K562 treated with DMSO at 1 percent for 48 hours (cell line): ENCODE measurements around the gene TNFSF12. TPM values are rescaled to one million over a fixed set of nuclear protein-coding genes. Genes with fewer than 3 reads are reported as not detected.

ENCODE experiments used
- total RNA-seq: library from RNA; unstranded; fragments of 300-600 nt; gene quantifications from 2 replicates; pipeline ENCODE4 v1.2.3, GENCODE V29; 2022; ENCODE audit warnings: low replicate concordance; ENCODE audit errors: extremely low read depth

TNFSF12 gene, protein sequence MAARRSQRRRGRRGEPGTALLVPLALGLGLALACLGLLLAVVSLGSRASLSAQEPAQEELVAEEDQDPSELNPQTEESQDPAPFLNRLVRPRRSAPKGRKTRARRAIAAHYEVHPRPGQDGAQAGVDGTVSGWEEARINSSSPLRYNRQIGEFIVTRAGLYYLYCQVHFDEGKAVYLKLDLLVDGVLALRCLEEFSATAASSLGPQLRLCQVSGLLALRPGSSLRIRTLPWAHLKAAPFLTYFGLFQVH
- total RNA-seq: not detected in 2 replicates

DNA sequence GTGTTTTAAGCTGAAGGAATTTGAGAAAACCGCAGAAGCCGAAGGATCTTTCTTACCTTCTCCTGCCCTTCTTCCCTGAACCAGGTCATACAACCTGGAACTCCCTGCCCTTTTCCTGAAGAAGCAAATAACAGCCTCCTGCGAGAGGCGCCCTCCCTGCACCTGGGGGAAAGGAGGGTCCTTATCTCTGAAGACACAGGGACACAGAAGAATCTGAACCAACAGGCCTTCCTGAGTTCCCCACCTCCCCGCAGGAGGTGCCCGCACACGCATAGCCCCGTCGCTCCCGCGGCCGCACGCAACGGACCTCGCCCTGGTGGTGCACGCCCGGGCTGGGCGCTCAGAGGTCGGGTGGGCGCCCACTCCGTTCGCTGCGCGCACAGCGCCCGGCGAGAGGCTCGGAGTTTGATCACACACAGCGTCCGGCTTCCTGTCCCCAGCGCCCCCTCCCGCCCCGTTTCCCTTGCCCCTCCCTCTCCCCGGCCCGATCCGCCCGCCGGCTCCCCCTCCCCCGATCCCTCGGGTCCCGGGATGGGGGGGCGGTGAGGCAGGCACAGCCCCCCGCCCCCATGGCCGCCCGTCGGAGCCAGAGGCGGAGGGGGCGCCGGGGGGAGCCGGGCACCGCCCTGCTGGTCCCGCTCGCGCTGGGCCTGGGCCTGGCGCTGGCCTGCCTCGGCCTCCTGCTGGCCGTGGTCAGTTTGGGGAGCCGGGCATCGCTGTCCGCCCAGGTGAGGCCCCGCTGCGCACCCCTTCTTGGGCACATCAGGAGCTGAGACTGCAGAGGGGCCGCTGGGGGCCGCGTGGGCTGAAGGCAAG lies at the start of gene TNFSF12:
Gene TNFSF12, plus strand, starts transcription at position 474 of the 816 bp plus-strand sequence. Its CDS starts 96 bp downstream, at position 570.

DNA sequence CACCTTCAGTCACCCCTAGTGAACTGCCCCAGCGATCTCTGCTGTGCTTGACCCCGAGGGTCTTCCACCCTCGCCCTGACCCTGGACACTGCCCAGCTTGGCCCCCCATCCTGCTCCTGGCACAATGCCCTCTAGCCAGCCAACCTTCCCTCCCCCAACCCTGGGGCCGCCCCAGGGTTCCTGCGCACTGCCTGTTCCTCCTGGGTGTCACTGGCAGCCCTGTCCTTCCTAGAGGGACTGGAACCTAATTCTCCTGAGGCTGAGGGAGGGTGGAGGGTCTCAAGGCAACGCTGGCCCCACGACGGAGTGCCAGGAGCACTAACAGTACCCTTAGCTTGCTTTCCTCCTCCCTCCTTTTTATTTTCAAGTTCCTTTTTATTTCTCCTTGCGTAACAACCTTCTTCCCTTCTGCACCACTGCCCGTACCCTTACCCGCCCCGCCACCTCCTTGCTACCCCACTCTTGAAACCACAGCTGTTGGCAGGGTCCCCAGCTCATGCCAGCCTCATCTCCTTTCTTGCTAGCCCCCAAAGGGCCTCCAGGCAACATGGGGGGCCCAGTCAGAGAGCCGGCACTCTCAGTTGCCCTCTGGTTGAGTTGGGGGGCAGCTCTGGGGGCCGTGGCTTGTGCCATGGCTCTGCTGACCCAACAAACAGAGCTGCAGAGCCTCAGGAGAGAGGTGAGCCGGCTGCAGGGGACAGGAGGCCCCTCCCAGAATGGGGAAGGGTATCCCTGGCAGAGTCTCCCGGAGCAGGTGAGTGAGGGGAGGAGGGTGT lies 9.9 kb downstream of the TNFSF12 start, which contains the start of gene TNFSF13:
Gene TNFSF13, plus strand, starts transcription at position 207 of the 776 bp plus-strand sequence. Its CDS starts 290 bp downstream, at position 497.

DNA sequence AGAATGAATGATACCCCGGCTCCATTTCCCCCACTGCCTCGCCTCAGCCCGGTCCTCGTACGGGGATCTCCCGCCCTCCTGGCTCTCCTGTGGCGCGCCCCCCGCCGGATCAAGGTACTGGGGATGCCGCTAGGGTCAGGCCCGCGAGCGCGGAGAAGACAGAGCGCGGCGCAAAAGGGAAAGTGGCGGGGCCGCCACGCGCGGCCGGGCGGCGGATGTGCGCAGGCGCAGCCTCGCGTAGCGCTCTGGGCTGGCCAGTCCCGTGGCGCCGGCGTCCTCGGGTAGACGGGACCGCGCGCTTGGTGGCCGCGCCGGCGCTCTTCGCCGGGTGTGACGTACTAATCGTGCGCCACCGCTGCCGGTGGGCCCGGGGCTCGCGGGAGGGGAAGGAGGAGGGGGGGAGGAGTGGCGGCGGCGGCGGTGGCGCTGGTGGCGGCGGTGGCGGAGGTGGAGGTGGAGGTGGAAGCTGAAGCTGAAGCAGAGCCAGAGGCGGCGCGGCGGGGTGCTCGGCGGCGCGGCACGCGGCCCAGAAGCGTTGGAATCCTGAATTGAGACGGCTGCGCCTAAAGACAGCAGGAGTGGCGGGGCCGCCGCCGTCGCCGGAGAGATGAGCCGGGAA lies 12.8 kb downstream of the TNFSF12 start, which contains the start of gene SENP3:
Gene SENP3, plus strand, starts transcription at position 331 of the 619 bp plus-strand sequence. CDS start 1,158 bp downstream, outside the sequence.

DNA sequence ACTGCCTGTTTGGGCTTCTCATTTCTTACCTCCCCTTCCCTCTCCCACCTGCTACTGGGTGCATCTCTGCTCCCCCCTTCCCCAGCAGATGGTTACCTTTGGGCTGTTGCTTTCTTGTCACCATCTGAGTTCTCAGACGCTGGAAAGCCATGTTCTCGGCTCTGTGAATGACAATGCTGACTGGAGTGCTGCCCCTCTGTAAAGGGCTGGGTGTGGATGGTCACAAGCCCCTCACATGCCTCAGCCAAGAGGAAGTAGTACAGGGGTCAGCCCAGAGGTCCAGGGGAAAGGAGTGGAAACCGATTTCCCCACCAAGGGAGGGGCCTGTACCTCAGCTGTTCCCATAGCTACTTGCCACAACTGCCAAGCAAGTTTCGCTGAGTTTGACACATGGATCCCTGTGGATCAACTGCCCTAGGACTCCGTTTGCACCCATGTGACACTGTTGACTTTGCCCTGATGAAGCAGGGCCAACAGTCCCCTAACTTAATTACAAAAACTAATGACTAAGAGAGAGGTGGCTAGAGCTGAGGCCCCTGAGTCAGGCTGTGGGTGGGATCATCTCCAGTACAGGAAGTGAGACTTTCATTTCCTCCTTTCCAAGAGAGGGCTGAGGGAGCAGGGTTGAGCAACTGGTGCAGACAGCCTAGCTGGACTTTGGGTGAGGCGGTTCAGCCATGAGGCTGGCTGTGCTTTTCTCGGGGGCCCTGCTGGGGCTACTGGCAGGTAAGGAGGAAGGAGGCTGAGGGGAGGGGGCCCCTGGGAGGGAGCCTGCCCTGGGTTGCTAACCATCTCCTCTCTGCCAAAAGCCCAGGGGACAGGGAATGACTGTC lies 30.4 kb downstream of the TNFSF12 start, which contains the start of gene CD68:
Gene CD68, plus strand, starts transcription at position 638 of the 833 bp plus-strand sequence. Its CDS starts 40 bp downstream, at position 678.

DNA sequence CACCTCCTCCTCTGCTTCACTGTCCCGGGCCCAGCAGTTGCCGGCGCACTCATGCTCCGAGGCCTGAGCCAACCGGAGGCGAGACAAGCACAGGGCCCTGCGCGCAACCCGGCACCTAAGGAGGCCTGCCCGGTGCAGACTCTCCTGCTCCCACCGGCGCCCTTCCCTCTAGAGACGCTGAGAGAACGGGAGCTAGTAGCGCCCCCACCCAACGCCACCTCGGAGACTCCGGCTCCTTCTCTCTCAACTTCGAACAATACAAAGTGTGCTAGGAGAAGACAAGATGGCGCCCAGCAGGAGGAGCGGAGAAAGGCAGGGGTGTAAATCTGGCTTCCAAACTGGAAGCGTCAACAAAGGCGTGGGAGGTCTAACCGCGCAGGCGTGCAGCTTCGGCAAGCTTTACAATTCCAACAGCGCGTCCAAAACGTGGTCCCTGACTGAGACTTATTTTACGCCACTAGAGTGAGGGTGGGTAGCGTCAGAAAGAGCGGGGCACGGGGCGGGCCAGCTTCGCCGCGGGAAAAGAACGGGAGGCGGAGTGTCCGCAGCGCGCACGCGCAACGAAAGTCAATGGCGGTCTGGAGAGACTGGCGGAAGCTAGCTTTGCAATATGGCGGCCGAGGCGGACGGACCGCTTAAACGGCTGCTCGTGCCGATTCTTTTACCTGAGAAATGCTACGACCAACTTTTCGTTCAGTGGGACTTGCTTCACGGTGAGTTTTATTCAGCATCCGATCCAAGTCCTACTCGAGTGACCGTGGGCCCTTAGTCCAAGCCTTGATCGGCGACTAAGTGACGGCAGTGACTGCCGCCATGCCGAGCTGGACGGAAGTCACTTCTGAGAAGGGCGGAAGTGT lies 34.6 kb downstream of the TNFSF12 start, which contains the start of gene MPDU1:
Gene MPDU1, plus strand, starts transcription at position 600 of the 857 bp plus-strand sequence. Its CDS starts 11 bp downstream, at position 611.

DNA sequence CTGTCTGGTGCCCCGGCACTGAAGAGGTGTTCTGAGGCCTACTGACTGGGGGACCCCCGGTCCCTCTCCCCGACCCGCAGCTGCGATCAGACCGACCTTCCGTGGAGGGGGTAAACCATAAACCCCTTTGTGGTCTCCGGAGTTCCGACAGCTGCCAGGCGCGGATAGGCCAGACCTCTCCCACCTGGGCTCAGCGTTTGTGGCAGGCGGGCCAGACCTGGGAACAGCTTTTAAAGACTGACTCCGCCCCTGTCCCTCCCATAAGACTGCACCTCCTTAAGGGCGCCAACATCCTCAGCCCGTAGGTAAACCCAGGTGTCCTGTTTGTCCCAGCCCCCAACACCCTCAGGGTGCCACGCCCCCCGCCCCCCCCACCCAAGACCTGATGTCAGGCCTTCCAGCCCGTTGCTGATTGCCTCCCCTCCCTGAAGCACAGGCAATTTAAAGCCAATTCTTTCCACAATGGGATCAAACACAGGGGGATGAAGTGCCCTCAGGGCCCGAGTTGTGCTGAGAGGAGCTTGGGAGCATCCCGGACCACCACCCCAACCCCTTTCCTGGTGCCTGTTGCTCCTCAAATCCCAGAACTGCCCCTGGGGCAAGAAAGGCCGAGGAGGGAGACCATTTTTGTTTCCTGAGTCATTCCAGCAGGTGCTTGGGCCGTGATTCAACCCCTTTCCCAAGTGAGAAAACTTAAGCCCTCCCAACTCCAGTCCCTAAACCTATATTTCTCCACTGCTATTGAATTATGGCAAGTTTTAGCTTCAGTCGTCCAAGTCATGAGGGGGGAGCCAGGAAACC lies 41.2 kb downstream of the TNFSF12 start, which contains the start of gene SOX15:
Gene SOX15, minus strand, starts transcription at position 204 of the 801 bp plus-strand sequence. CDS start 418 bp downstream, outside the sequence.

Other genes starting within 250 kb of the TNFSF12 start
- gene EIF5A, start 241.4 kb upstream of the TNFSF12 start, total RNA-seq: 875 TPM in 1 of 2 replicates, not detected in the other
- gene GPS2, start 233.7 kb upstream of the TNFSF12 start, total RNA-seq: not detected in 2 replicates
- not detected in 2 replicates for gene NEURL4, start 219.7 kb upstream of the TNFSF12 start, total RNA-seq
- not detected in 2 replicates for gene ACAP1, start 212.5 kb upstream of the TNFSF12 start, total RNA-seq
- not detected in 2 replicates for gene KCTD11, start 196.9 kb upstream of the TNFSF12 start, total RNA-seq
- not detected in 2 replicates for gene TMEM95, start 193.9 kb upstream of the TNFSF12 start, total RNA-seq
- gene TNK1, start 168.0 kb upstream of the TNFSF12 start, total RNA-seq: not detected in 2 replicates
- not detected in 2 replicates for gene PLSCR3, start 154.5 kb upstream of the TNFSF12 start, total RNA-seq
- gene TMEM256, start 145.0 kb upstream of the TNFSF12 start, total RNA-seq: not detected in 2 replicates
- not detected in 2 replicates for gene NLGN2, start 141.2 kb upstream of the TNFSF12 start, total RNA-seq
- not detected in 2 replicates for gene SPEM1, start 128.7 kb upstream of the TNFSF12 start, total RNA-seq
- not detected in 2 replicates for gene SPEM2, start 123.4 kb upstream of the TNFSF12 start, total RNA-seq
- not detected in 2 replicates for gene SPEM3, start 120.2 kb upstream of the TNFSF12 start, total RNA-seq
- gene TMEM102, start 113.6 kb upstream of the TNFSF12 start, total RNA-seq: not detected in 2 replicates
- not detected in 2 replicates for gene FGF11, start 109.5 kb upstream of the TNFSF12 start, total RNA-seq
- not detected in 2 replicates for gene CHRNB1, start 104.0 kb upstream of the TNFSF12 start, total RNA-seq
- not detected in 2 replicates for gene ZBTB4, start 69.4 kb upstream of the TNFSF12 start, total RNA-seq
- not detected in 2 replicates for gene SLC35G6, start 67.6 kb upstream of the TNFSF12 start, total RNA-seq
- 83.6 TPM in 1 of 2 replicates, not detected in the other for gene POLR2A, start 64.7 kb upstream of the TNFSF12 start, total RNA-seq
- not detected in 2 replicates for gene TNFSF13, start 9.7 kb downstream of the TNFSF12 start, total RNA-seq
- gene SENP3, start 12.9 kb downstream of the TNFSF12 start, total RNA-seq: not detected in 2 replicates
- gene CD68, start 30.6 kb downstream of the TNFSF12 start, total RNA-seq: not detected in 2 replicates
- not detected in 2 replicates for gene MPDU1, start 34.8 kb downstream of the TNFSF12 start, total RNA-seq
- not detected in 2 replicates for gene SOX15, start 41.0 kb downstream of the TNFSF12 start, total RNA-seq
- gene FXR2, start 65.8 kb downstream of the TNFSF12 start, total RNA-seq: not detected in 2 replicates
- gene SAT2, start 78.8 kb downstream of the TNFSF12 start, total RNA-seq: not detected in 2 replicates
- not detected in 2 replicates for gene SHBG, start 81.1 kb downstream of the TNFSF12 start, total RNA-seq
- not detected in 2 replicates for gene ATP1B2, start 101.9 kb downstream of the TNFSF12 start, total RNA-seq
- gene TP53, start 138.4 kb downstream of the TNFSF12 start, total RNA-seq: not detected in 2 replicates
- not detected in 2 replicates for gene WRAP53, start 139.4 kb downstream of the TNFSF12 start, total RNA-seq
- gene EFNB3, start 156.1 kb downstream of the TNFSF12 start, total RNA-seq: not detected in 2 replicates
- gene DNAH2, start 168.7 kb downstream of the TNFSF12 start, total RNA-seq: not detected in 2 replicates